Measurements from ENCODE around the gene RBBP6.

DNA sequence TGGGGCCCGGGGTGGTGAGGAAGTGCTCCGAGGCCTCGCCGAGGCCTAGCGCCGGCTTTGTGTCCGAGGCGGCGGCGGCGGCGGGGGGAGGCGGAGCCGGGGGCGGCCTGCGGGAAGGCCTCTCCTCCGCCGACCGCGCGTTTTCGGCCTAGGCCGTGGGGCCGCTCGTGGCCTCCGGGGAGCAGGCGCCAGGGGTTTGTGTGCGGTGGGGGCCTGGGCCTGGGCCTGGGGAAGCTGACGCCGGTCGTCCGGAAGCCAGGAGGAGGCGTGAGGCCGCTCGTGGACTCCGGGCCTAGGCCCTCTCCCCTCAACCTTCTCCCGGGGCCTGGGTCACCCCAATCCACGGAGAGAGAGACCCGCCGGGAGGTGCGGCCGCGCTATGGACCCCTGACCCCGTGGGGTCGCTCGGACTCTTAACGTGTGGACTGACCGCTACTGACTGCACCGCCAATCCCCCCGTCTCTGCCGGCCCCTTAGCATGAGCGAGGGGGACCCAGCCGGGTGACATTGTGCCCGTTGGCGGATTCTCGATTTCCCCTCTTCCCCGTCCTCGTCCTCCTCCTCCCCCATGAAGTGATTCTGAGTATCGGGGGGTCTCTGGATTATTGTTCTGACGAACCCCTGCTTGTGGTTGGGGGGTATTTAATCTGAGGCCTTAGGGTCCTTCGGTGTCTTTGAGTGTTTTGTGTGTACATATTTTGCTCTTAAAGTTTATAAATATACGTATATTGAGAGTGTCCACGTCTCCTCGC, 660 bp downstream of the RBBP6 start:
- TF ChIP-seq, protein P1, sequence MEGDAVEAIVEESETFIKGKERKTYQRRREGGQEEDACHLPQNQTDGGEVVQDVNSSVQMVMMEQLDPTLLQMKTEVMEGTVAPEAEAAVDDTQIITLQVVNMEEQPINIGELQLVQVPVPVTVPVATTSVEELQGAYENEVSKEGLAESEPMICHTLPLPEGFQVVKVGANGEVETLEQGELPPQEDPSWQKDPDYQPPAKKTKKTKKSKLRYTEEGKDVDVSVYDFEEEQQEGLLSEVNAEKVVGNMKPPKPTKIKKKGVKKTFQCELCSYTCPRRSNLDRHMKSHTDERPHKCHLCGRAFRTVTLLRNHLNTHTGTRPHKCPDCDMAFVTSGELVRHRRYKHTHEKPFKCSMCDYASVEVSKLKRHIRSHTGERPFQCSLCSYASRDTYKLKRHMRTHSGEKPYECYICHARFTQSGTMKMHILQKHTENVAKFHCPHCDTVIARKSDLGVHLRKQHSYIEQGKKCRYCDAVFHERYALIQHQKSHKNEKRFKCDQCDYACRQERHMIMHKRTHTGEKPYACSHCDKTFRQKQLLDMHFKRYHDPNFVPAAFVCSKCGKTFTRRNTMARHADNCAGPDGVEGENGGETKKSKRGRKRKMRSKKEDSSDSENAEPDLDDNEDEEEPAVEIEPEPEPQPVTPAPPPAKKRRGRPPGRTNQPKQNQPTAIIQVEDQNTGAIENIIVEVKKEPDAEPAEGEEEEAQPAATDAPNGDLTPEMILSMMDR (conservative IDR thresholded peaks at IDR 0.05), result no peak
- peak; percentile 100 for TF ChIP-seq ZFX (IDR thresholded peaks at IDR 0.05)

Data from C4-2B (cell line).